Measurements from ENCODE around the gene PEX6.

PEX6 gene

DNA sequence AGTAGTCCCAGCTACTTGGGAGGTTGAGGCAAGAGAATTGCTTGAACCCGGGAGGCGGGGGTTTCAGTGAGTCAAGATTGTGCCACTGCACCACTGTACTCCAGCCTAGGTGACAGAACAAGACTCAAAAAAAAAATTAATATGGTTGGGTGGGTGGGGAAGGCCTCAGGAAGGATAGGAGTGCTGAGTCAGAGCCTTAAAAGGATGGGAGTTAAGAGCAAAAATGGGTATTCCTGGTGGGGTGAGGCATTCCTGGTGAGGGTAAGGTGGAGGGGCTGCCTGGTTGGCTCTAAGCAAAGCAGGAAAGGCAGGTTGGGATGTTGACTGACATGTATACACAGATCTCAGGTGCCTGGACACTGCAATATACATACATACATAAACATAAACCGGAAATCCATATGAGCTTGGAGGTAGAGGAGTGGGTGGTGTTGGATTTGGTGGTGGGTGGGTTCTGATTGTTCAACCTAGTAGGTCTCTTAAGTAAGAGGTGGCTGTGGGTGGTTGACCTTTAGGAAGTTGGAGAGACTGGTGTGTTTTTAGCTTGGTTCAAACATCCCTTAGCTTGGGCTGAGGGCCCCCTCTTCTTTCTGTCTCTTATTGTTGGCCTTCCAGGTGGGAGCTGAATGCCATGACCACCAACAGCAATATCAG is 41.2 kb upstream of the PEX6 start:
- DNase-seq (ENCODE audit: low read depth) = no peak
- H3K4me3 ChIP-seq (ENCODE audit: low read depth, low read length) = no peak overlapping the region
- TF ChIP-seq, protein P1, sequence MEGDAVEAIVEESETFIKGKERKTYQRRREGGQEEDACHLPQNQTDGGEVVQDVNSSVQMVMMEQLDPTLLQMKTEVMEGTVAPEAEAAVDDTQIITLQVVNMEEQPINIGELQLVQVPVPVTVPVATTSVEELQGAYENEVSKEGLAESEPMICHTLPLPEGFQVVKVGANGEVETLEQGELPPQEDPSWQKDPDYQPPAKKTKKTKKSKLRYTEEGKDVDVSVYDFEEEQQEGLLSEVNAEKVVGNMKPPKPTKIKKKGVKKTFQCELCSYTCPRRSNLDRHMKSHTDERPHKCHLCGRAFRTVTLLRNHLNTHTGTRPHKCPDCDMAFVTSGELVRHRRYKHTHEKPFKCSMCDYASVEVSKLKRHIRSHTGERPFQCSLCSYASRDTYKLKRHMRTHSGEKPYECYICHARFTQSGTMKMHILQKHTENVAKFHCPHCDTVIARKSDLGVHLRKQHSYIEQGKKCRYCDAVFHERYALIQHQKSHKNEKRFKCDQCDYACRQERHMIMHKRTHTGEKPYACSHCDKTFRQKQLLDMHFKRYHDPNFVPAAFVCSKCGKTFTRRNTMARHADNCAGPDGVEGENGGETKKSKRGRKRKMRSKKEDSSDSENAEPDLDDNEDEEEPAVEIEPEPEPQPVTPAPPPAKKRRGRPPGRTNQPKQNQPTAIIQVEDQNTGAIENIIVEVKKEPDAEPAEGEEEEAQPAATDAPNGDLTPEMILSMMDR (IDR thresholded peaks at IDR 0.05; ENCODE audit: low read depth, low read length, missing control alignments) = no peak

DNA sequence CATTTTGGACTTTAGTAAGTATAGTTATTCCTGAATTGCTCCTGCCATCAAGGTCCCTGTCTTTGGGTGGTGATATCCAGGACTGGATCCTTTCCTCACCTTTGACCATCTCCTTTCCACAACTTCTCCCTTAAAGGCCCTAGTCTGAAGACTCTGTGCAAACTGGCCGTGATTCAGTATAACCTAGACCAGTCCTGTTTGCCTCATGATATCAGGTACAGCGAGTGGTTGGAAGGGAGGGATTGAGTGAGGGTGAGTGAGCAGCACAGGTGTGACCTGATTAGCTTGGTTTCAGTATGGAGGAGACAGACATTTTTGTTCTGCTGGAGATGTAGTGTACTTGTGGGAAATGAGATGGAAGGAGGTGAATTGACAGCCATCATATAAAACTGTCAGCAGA is 40.2 kb upstream of the PEX6 start:
- TF ChIP-seq, protein P1 (IDR thresholded peaks at IDR 0.05; ENCODE audit: low read depth, low read length, missing control alignments) = no peak
- DNase-seq (ENCODE audit: low read depth) = no peak
- H3K4me3 ChIP-seq (ENCODE audit: low read depth, low read length) = no peak overlapping the region

DNA sequence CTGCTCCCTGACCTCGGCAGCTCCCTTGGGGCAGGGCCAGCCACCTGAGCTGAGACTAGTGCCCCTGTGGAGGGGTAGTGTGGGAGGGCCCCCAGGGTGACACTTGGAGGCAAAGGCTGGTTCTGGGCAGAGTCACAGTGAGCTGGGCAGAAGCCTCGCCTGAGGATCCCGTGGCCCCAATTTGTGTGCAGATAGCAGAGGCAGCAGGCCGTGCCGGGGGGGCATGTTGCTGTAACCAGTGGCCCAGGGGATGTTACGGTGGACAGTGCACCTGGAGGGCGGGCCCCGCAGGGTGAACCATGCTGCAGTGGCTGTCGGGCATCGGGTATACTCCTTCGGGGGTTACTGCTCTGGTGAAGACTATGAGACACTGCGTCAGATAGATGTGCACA is 38.0 kb upstream of the PEX6 start:
- no peak for DNase-seq (ENCODE audit: low read depth)
- H3K4me3 ChIP-seq (ENCODE audit: low read depth, low read length) = no peak overlapping the region
- TF ChIP-seq, protein P1 (IDR thresholded peaks at IDR 0.05; ENCODE audit: low read depth, low read length, missing control alignments) = no peak

DNA sequence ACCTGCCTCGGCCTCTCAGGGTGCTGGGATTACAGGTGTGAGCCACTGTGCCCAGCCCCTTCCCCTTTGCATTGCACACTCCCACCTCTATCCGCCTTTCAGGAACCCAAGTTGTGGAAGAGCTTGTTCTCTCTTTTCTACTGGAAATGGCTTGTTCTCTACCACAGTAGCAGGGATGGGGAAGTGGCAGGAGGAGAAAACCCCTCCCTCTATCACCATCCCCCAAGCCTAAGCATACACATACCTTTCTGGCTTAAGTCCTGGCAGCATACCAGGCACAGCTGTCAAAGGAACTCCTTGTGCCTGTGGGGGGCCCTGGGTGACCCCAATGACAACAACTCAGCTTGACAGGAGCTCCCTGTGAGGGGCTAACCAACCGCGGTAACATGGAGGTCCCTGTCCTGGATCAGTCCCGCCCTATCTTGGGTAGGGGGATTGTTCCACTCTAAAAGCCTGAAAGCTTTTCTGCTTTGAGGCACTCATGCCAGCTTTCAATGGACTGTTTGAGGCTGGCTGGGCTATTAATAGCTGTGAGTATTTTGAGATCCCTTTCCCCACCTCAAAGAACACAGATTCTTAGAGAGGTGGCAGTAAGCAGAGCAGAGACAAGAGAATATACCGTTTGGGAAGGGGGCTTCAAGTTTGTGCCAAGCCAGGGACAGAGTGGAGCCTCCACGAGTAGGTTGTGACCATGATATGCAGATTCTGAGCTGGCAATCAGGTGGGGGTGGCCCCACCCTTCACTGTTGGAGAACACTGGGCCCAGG is 37.4 kb upstream of the PEX6 start:
- H3K4me3 ChIP-seq (ENCODE audit: low read depth, low read length) = no peak overlapping the region
- TF ChIP-seq, protein P1 (IDR thresholded peaks at IDR 0.05; ENCODE audit: low read depth, low read length, missing control alignments) = no peak

DNA sequence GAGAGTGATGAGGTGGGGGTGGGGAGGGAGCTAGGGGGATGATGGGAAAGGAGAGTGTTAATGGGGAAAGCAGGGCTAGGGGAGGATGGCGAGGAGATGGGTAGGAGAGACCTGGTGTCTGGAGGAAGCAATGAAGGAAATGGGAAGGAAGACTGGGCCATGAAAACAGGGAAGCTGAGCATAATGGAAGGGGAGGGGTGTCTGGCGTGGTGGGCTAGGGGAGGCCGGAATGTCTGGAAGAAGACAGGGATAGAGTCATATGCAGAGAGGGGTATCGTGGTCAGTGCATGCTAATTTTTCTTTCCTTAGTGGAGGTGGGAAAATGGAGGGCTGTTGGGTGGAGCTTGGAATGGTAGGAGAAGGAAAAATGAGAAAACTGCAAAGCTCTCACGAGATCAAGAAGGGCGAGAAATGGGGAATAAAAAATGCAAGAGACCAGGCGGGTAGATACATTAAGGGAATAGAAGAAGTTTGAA is 35.5 kb upstream of the PEX6 start:
- H3K4me3 ChIP-seq (ENCODE audit: low read depth, low read length) = peak overlapping the region; percentile 82
- no peak for DNase-seq (ENCODE audit: low read depth)
- TF ChIP-seq, protein P1 (IDR thresholded peaks at IDR 0.05; ENCODE audit: low read depth, low read length, missing control alignments) = no peak

More for the DNA sequence above, 37.4 kb upstream of the PEX6 start:
- DNase-seq (ENCODE audit: low read depth) = no peak

DNA sequence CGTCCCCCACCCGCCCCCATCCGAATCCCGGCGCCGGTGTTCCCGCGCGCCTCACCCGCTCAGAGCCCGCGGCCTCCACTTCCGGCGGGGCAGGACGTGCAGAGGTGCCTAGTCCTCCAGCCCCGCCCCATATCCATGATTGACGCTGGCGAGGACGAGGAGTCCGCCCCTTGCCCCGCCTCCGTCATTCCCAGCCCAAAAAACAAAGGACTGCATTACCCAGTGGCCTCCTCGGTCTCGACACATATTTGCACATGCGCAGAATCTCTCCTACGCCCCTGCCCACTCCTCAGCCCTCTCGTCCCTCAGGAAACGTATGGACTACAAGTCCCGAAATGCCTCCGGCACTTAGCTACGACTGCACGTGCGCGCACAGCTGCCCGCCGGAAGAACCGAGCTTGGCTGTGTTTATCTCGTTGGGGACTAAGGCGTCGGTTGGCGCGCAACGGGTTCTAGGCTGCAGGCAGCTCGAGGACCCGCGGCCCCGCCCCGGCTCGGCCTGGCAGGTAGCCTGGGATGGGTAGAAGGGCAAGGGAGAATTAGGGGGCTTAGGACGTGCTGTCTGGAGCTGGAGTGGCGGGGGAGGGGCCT is 35.0 kb upstream of the PEX6 start, which contains the start of the genes KLHDC3 and MEA1:
Gene KLHDC3, plus strand, starts transcription at position 407 of the 591 bp plus-strand sequence. CDS start 2,944 bp downstream, outside the sequence.
Gene MEA1, minus strand, starts transcription at position 104 of the 591 bp plus-strand sequence. CDS start 133 bp downstream, outside the sequence.
- H3K4me3 ChIP-seq (ENCODE audit: low read depth, low read length) = peak within 1 kb of the TSS; percentile 82
- TF ChIP-seq, protein P1 (IDR thresholded peaks at IDR 0.05; ENCODE audit: low read depth, low read length, missing control alignments) = no peak
- peak; percentile 100 for DNase-seq (ENCODE audit: low read depth)
